Measurements from ENCODE around the gene PTGFR. TPM values are rescaled to one million over a fixed set of nuclear protein-coding genes. Genes with fewer than 3 reads are reported as not detected.

The PTGFR gene
- total RNA-seq, 1 experiment from 2014 or later, result not detected

DNA sequence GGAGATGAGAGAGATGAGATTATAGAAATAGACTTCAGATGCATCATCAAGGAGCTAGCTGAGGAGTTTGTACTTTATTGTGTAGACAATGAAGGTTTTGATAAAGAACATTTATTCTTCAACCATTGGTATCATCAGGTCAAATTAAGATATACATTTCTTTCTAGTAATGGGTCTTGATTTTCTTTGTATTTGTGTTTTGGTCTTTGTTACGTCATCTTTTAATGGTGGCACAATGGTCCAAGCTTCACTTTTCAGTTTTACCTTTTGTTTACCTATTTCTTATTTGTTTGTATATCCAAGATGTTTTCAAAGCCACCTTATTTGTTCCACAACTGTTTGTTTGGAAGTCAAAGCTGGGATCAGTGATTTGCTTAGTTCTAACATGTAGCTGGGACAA, 44.5 kb downstream of the PTGFR start:
- TF ChIP-seq, protein P1, sequence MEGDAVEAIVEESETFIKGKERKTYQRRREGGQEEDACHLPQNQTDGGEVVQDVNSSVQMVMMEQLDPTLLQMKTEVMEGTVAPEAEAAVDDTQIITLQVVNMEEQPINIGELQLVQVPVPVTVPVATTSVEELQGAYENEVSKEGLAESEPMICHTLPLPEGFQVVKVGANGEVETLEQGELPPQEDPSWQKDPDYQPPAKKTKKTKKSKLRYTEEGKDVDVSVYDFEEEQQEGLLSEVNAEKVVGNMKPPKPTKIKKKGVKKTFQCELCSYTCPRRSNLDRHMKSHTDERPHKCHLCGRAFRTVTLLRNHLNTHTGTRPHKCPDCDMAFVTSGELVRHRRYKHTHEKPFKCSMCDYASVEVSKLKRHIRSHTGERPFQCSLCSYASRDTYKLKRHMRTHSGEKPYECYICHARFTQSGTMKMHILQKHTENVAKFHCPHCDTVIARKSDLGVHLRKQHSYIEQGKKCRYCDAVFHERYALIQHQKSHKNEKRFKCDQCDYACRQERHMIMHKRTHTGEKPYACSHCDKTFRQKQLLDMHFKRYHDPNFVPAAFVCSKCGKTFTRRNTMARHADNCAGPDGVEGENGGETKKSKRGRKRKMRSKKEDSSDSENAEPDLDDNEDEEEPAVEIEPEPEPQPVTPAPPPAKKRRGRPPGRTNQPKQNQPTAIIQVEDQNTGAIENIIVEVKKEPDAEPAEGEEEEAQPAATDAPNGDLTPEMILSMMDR (IDR thresholded peaks at IDR 0.05; ENCODE audit: insufficient read depth in 1 of 2, low read depth in 1 of 2, low read length in 1 of 2, severe bottlenecking in 1 of 2, unreplicated experiment in 1 of 2), result no peak
- Mint-ChIP-seq H3K4me1 (ENCODE audit: low read depth, unreplicated experiment) (no peaks in the 10 kb centered on the region), H3K4me3 (ENCODE audit: unreplicated experiment) (no peak overlapping the region), H3K27me3 (ENCODE audit: insufficient read depth, unreplicated experiment) (peaks cover 5% of the 10 kb centered on the region), H3K36me3 (ENCODE audit: insufficient read depth, unreplicated experiment) (no peaks in the 10 kb centered on the region), H3K9me3 (ENCODE audit: unreplicated experiment) (no peaks in the 10 kb centered on the region), H3K27ac (ENCODE audit: unreplicated experiment) (no peak overlapping the region)
- Histone ChIP-seq H3K27me3 (replicated peaks; ENCODE audit: control insufficient read depth, insufficient read depth, low read length) (no peaks in the 10 kb centered on the region), H3K4me1 (no peaks in the 10 kb centered on the region), H3K9me3 (no peaks in the 10 kb centered on the region), H3K36me3 (ENCODE audit: control insufficient read depth, insufficient read depth, low read length) (no peaks in the 10 kb centered on the region), H3K4me3 (ENCODE audit: low read depth, low read length) (no peak overlapping the region)
- BruUV-seq (replicated peaks), result no TSS peak
- ChIA-PET POLR2A (no interaction called here), CTCF (no interaction called here)
- no peak for DNase-seq
- intact Hi-C loops (cut with micrococcal nuclease; ENCODE audit: unreplicated experiment), result no loop called here

DNA sequence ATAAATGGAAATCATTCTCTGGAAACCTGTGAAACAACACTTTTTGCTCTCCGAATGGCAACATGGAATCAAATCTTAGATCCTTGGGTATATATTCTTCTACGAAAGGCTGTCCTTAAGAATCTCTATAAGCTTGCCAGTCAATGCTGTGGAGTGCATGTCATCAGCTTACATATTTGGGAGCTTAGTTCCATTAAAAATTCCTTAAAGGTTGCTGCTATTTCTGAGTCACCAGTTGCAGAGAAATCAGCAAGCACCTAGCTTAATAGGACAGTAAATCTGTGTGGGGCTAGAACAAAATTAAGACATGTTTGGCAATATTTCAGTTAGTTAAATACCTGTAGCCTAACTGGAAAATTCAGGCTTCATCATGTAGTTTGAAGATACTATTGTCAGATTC, 45.7 kb downstream of the PTGFR start:
- Mint-ChIP-seq H3K4me1 (ENCODE audit: low read depth, unreplicated experiment) (no peaks in the 10 kb centered on the region), H3K9me3 (ENCODE audit: unreplicated experiment) (peaks cover 4% of the 10 kb centered on the region), H3K27ac (ENCODE audit: unreplicated experiment) (no peak overlapping the region), H3K4me3 (ENCODE audit: unreplicated experiment) (no peak overlapping the region), H3K36me3 (ENCODE audit: insufficient read depth, unreplicated experiment) (no peaks in the 10 kb centered on the region), H3K27me3 (ENCODE audit: insufficient read depth, unreplicated experiment) (peaks cover 5% of the 10 kb centered on the region)
- TF ChIP-seq, protein P1 (IDR thresholded peaks at IDR 0.05; ENCODE audit: insufficient read depth in 1 of 2, low read depth in 1 of 2, low read length in 1 of 2, severe bottlenecking in 1 of 2, unreplicated experiment in 1 of 2), result no peak
- Histone ChIP-seq H3K36me3 (ENCODE audit: control insufficient read depth, insufficient read depth, low read length) (no peaks in the 10 kb centered on the region), H3K4me1 (no peaks in the 10 kb centered on the region), H3K27me3 (replicated peaks; ENCODE audit: control insufficient read depth, insufficient read depth, low read length) (no peaks in the 10 kb centered on the region), H3K9me3 (no peaks in the 10 kb centered on the region), H3K4me3 (ENCODE audit: low read depth, low read length) (no peak overlapping the region)
- no peak for DNase-seq
- CTCF ChIA-PET, result no interaction called here
- POLR2A ChIA-PET, result no interaction called here
- no TSS peak for BruUV-seq (replicated peaks)
- intact Hi-C loops (cut with micrococcal nuclease; ENCODE audit: unreplicated experiment), result no loop called here

DNA sequence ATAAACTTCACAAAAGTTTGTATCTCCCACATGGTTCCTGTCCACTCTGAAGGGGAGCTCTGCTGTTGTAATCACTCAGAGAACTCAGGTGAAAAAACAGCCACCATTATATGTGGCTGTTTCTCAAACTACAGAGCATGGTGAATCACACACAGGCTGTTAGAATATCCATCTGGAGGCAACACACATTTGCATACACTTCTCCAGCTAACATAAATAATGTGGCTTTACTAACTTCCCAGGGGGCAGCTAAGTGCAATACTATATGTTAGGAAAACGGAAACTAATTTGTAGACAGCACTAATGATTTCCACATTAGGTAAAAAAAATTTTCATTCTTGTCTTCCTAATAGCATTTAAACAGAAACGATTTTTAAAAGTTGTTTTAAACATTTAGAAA, 49.3 kb downstream of the PTGFR start:
- CTCF ChIA-PET, result no interaction called here
- peaks cover 8% of the 10 kb centered on the region for H3K9me3 Mint-ChIP-seq (ENCODE audit: unreplicated experiment)
- Histone ChIP-seq H3K4me3 (ENCODE audit: low read depth, low read length) (no peak overlapping the region), H3K4me1 (no peaks in the 10 kb centered on the region), H3K9me3 (no peaks in the 10 kb centered on the region), H3K36me3 (ENCODE audit: control insufficient read depth, insufficient read depth, low read length) (no peaks in the 10 kb centered on the region), H3K27me3 (replicated peaks; ENCODE audit: control insufficient read depth, insufficient read depth, low read length) (no peaks in the 10 kb centered on the region)
- H3K27ac Mint-ChIP-seq (ENCODE audit: unreplicated experiment), result no peak overlapping the region
- intact Hi-C loops (cut with micrococcal nuclease; ENCODE audit: unreplicated experiment), result no loop called here
- no peak overlapping the region for H3K4me3 Mint-ChIP-seq (ENCODE audit: unreplicated experiment)
- no peaks in the 10 kb centered on the region for H3K36me3 Mint-ChIP-seq (ENCODE audit: insufficient read depth, unreplicated experiment)
- POLR2A ChIA-PET, result no interaction called here
- peaks cover 2% of the 10 kb centered on the region for H3K27me3 Mint-ChIP-seq (ENCODE audit: insufficient read depth, unreplicated experiment)
- BruUV-seq (replicated peaks), result no TSS peak
- TF ChIP-seq, protein P1 (IDR thresholded peaks at IDR 0.05; ENCODE audit: insufficient read depth in 1 of 2, low read depth in 1 of 2, low read length in 1 of 2, severe bottlenecking in 1 of 2, unreplicated experiment in 1 of 2), result no peak
- H3K4me1 Mint-ChIP-seq (ENCODE audit: low read depth, unreplicated experiment), result no peaks in the 10 kb centered on the region
- no peak for DNase-seq

Data from Caco-2 (cell line).